Muscle of leg (tissue), 11 donors: ENCODE results near the gene FOXN3. TPM values are rescaled to one million over a fixed set of nuclear protein-coding genes. Genes with fewer than 3 reads are reported as not detected.
A peak's percentile ranks its signal among the peaks of the same experiment; 100 is the strongest.

Experiments
- DNase-seq: peaks from one replicate; pipeline ENCODE4 v3.0.0; 2013
- H3K27ac ChIP-seq: one replicate; pipeline ENCODE4 v1.5.1; 2013; ENCODE audit warnings: mild to moderate bottlenecking, low read length, control low read depth
- H3K27me3 ChIP-seq: one replicate; pipeline ENCODE4 v1.6.1; 2013; ENCODE audit warnings: low read length; ENCODE audit not compliant: control insufficient read depth, insufficient read depth
- H3K36me3 ChIP-seq: one replicate; pipeline ENCODE4 v1.6.1; 2013; ENCODE audit warnings: low read length; ENCODE audit not compliant: control insufficient read depth, insufficient read depth
- H3K4me1 ChIP-seq: one replicate; pipeline ENCODE4 v1.6.1; 2013; ENCODE audit warnings: low read length; ENCODE audit not compliant: control insufficient read depth, insufficient read depth
- H3K4me3 ChIP-seq: one replicate; pipeline ENCODE4 v1.5.1; 2013; ENCODE audit warnings: low read length, control low read depth
- H3K9me3 ChIP-seq: replicated peaks from 2 replicates; pipeline ENCODE4 v1.6.1; 2013; ENCODE audit warnings: low read depth, low read length; ENCODE audit not compliant: control insufficient read depth
- WGBS: methylation state at CpG from one replicate; pipeline ENCODE4 v1.1.5; 2013; ENCODE audit warnings: missing lambda C conversion rate; ENCODE audit not compliant: insufficient coverage; 5-methylcytosine and 5-hydroxymethylcytosine counted together
- polyA plus RNA-seq, 8 donors: library from polyadenylated mRNA; unstranded; fragments of 120-200 nt; gene quantifications; one replicate each; pipeline versions ENCODE4 v1.2.1 to v1.2.3, GENCODE V29; 2013; ENCODE audit warnings: inconsistent platforms in 1 of 8, low replicate concordance in 1 of 8; ENCODE audit not compliant: insufficient read length in 8 of 8, insufficient read depth in 1 of 8
- total RNA-seq: library from RNA; stranded (reverse); fragments of 120-200 nt; gene quantifications from one replicate; pipeline ENCODE4 v1.2.4, GENCODE V29; 2013

Gene FOXN3
- total and polyA plus RNA-seq, 9 donors = 43.4 to 79.2 (median 64.0) TPM

DNA sequence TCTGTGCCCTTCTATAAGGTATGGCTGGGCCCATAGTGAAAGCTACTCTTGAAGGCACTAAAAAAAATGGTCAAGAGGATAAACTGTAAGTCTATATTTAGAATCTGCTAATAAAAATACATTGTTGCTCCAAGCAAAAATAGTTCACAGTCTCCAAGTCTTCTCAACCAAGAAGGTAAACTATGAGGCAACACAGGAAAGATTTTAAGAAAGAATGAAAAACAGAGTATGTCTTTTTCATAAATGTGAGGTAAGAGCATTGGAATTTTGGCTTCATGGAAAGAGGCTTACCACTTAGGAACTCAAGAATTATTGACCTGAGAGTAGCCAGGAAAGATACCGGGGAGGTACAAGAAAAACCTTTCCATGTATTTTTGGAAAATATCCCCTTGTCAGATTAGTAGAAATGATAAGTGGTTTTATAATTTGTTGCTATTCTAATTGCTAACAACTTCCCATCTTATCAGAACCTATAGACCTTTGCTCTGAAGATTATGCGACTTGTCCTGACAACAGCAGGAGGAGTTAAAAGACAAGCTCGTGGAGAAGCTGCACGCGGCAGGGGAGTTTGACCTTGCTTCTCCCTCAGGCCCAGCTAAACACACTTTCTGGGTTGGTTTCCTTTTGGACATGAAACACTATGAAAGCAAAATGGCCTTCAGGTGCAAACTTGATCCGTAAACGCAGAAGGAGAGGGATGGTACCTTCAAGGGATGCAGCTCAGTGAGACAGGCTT lies 238.1 kb downstream of the FOXN3 start:
- Histone ChIP-seq H3K9me3 (no peaks in the 10 kb centered on the region), H3K4me1 (peaks cover 18% of the 10 kb centered on the region), H3K4me3 (no peak overlapping the region), H3K27ac (peak overlapping the region; percentile 14), H3K36me3 (peaks cover 12% of the 10 kb centered on the region), H3K27me3 (no peaks in the 10 kb centered on the region)
- WGBS = no CpG with 5 or more reads among the region's 7 CpGs
- no peak for DNase-seq

DNA sequence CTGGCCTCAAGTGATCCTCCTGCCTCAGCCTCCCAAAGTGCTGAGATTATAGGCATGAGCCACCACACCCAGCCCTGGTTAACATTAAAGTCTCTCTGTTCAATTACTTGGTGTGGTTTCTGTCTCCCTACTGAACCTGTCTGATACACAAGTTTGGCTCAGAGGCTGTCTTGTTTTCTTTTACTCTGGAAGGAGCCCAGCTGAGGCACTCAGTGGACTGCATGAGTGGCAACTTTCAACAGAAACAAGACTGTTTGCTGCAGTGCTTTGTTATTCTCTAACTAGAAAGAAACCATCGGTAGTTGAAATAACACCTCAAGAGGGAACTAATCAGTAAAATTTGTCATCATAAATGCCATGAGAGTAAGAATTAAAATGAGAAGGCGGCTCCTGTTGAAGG lies 238.7 kb downstream of the FOXN3 start:
- no peak overlapping the region for H3K27ac ChIP-seq
- DNase-seq = no peak
- 83% methylated on average over 1 of the region's 2 CpGs for WGBS
- peaks cover 14% of the 10 kb centered on the region for H3K36me3 ChIP-seq
- no peak overlapping the region for H3K4me3 ChIP-seq
- H3K9me3 ChIP-seq = no peaks in the 10 kb centered on the region
- H3K4me1 ChIP-seq = peaks cover 16% of the 10 kb centered on the region
- H3K27me3 ChIP-seq = no peaks in the 10 kb centered on the region

GRCh38 chr14:89175881-89176799 lies 240.9 kb downstream of the FOXN3 start:
- H3K27me3 ChIP-seq = no peaks in the 10 kb centered on the region
- peaks cover 14% of the 10 kb centered on the region for H3K36me3 ChIP-seq
- no peak overlapping the region for H3K27ac ChIP-seq
- peaks cover 8% of the 10 kb centered on the region for H3K9me3 ChIP-seq
- no peak for DNase-seq
- H3K4me1 ChIP-seq = peaks cover 16% of the 10 kb centered on the region
- no peak overlapping the region for H3K4me3 ChIP-seq
- WGBS = 100% methylated on average over 1 of the region's 8 CpGs

- H3K9me3 ChIP-seq = peaks cover 8% of the 10 kb centered on the region
- H3K27ac ChIP-seq = no peak overlapping the region
- H3K27me3 ChIP-seq = no peaks in the 10 kb centered on the region
- no peaks in the 10 kb centered on the region for H3K4me1 ChIP-seq
- DNase-seq = no peak
- H3K36me3 ChIP-seq = peaks cover 8% of the 10 kb centered on the region
- no peak overlapping the region for H3K4me3 ChIP-seq
These were observed 245.4 kb downstream of the FOXN3 start for GRCh38 chr14:89171628-89172027.

DNA sequence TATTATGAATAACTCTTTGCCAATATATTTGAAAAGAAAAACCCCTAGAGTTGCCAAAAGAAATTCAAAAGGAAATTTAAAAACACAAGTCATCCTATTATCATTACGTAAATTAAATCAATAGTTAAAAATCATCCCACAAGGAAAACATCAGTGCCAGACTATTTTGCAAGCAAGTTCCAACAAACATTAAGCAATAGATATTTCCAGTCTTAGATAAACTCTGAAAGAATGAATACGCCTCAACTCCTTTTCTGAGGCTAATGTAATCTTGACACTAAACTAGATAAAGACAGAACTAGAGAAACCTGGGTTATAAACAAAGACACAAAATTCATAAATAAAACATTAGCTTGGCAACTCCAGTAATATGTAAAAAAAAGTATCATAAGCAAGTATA lies 245.9 kb downstream of the FOXN3 start:
- Histone ChIP-seq H3K27me3 (no peaks in the 10 kb centered on the region), H3K4me1 (peaks cover 2% of the 10 kb centered on the region), H3K27ac (no peak overlapping the region), H3K9me3 (peaks cover 8% of the 10 kb centered on the region), H3K36me3 (peaks cover 8% of the 10 kb centered on the region), H3K4me3 (no peak overlapping the region)
- no CpG with 5 or more reads among the region's 2 CpGs for WGBS
- peak; percentile 22 for DNase-seq

DNA sequence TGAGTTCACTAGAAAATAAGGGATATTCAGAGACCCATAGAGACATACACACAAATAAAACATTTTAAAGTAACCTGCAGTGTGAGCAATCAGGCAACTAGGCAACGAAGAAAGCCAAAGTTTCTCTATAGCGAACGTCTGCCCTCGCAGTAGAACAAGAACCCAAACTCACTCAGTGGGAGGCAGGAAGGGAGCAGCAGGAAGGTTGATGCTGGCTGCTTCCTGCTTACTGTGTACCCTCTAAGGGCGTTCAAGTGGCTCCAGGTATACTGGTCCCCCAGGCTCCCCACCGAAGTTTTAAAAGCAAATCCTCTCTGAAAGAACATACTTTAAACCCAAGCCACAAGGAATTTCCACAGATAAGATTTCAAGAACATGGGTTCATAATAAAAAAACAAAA lies 249.3 kb downstream of the FOXN3 start:
- H3K27ac ChIP-seq = no peak overlapping the region
- DNase-seq = no peak
- peaks cover 8% of the 10 kb centered on the region for H3K36me3 ChIP-seq
- H3K4me1 ChIP-seq = peaks cover 15% of the 10 kb centered on the region
- H3K27me3 ChIP-seq = no peaks in the 10 kb centered on the region
- no CpG with 5 or more reads among the region's 6 CpGs for WGBS
- H3K9me3 ChIP-seq = peaks cover 7% of the 10 kb centered on the region
- no peak overlapping the region for H3K4me3 ChIP-seq

DNA sequence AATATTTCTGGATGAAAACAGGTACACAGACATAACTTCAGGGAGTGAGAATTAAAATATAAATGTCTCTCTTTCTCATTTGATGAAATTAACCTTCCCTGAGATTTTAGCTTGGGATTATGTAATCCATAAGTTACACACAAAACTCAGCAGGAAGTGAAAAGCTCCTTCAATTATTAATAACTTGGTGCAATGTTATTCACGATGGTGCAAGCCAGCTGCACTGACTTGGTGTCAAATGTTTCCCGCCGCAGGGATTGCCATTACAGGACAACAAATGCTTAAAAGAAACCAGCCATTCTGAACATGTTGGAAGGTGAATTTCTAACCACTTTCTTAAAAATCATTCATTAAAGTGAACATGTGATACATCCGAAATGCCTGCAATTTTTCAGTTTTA lies 250.4 kb downstream of the FOXN3 start:
- Histone ChIP-seq H3K27ac (no peak overlapping the region), H3K36me3 (peaks cover 17% of the 10 kb centered on the region), H3K4me1 (peaks cover 15% of the 10 kb centered on the region), H3K9me3 (peaks cover under 1% of the 10 kb centered on the region), H3K4me3 (no peak overlapping the region), H3K27me3 (no peaks in the 10 kb centered on the region)
- no CpG with 5 or more reads among the region's 4 CpGs for WGBS
- no peak for DNase-seq

DNA sequence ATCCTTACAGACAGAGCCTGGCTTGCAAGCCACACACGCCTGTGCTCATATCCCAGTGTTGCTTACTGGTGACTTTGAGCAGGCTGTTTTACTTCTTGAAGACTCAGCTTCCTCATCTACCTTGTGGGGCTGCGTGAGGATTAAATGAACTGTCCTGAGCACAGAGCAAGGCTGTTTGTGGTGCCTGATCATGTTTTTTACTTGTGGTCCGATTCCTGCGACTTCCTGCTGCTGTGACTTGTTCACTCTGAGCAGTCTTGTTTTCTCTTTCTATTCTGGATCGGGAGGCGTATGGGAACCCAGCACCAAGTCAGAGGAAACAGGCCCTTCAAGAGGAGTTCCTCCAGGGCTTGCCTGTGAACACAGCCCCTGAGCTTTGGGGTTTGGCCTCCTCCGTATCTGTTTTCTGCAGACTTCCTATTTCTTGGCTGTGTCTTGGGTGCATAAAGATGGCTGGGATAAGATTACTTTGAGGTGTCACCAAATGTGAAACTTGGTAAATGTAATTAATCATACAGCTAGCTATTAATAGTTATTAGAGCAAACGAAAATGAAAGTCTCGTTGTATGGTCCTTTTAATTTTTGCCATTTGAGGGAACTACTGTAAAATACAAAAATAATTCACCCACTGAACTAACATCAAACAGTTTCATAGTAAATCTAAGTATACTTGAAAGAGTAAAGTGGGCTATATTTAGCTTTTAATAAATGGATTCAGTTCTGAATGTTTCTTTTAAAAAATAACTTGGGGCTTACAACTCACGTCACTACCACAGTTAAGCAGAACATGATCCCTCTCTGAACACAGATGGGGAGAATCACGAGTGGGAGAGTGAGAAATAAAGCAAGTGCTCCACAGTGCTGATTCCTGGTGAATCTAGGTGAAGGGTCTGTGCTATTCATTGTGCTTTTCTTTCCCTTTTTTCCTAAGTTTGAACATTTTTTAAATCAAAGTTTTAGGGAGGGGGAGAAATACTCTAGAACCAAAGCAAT lies 251.5 kb downstream of the FOXN3 start:
- Histone ChIP-seq H3K9me3 (no peaks in the 10 kb centered on the region), H3K27ac (peak overlapping the region; percentile 47), H3K4me3 (no peak overlapping the region), H3K27me3 (no peaks in the 10 kb centered on the region), H3K36me3 (peaks cover 21% of the 10 kb centered on the region), H3K4me1 (peaks cover 15% of the 10 kb centered on the region)
- 57% methylated on average over 3 of the region's 11 CpGs for WGBS
- DNase-seq = peak; percentile 54

- no peaks in the 10 kb centered on the region for H3K9me3 ChIP-seq
- DNase-seq = no peak
- peaks cover 31% of the 10 kb centered on the region for H3K36me3 ChIP-seq
- no peak overlapping the region for H3K4me3 ChIP-seq
- no peaks in the 10 kb centered on the region for H3K27me3 ChIP-seq
- WGBS = 93% methylated on average over 13 of the region's 18 CpGs
- no peak overlapping the region for H3K27ac ChIP-seq
- H3K4me1 ChIP-seq = peaks cover 15% of the 10 kb centered on the region
These were observed 252.6 kb downstream of the FOXN3 start for GRCh38 chr14:89164168-89165073.
